Spleen (tissue), 11 donors: ENCODE measurements around the gene ATP10B. TPM values are rescaled to one million over a fixed set of nuclear protein-coding genes. Genes with fewer than 3 reads are reported as not detected.

Experiments
- DNase-seq: peaks from one replicate; pipeline ENCODE4 v3.0.0-alpha.2; 2020
- H3K27ac ChIP-seq, 8 donors: fragments of 200-600 bp; sonication (generic) in 7 of 8; 1 replicate in 4 of 8; 2 replicates in 4 of 8; pipeline versions ENCODE4 v1.5.0 to v1.8.0; 2016 to 2021; ENCODE audit warnings: inconsistent platforms in 4 of 8, mild to moderate bottlenecking in 4 of 8, moderate library complexity in 1 of 8
- H3K27me3 ChIP-seq, 7 donors: fragments of 200-600 bp; sonication (generic) in 6 of 7; replicated peaks in 1 of 7; 1 replicate in 4 of 7; 2 replicates in 3 of 7; pipeline versions ENCODE4 v1.5.0 to v1.8.0; 2016 to 2021; ENCODE audit warnings: inconsistent platforms in 3 of 7, mild to moderate bottlenecking in 1 of 7
- H3K36me3 ChIP-seq, 6 donors: fragments of 200-600 bp; sonication (generic) in 5 of 6; 1 replicate in 4 of 6; 2 replicates in 2 of 6; pipeline versions ENCODE4 v1.5.0 to v1.8.0; 2016 to 2021; ENCODE audit warnings: inconsistent platforms in 2 of 6
- H3K4me1 ChIP-seq, 6 donors: fragments of 200-600 bp; sonication (generic) in 5 of 6; 1 replicate in 3 of 6; 2 replicates in 3 of 6; pipeline versions ENCODE4 v1.5.0 to v1.8.0; 2016 to 2021; ENCODE audit warnings: inconsistent platforms in 3 of 6
- H3K4me3 ChIP-seq, 8 donors: fragments of 200-600 bp; sonication (generic) in 7 of 8; 1 replicate in 4 of 8; 2 replicates in 4 of 8; pipeline versions ENCODE4 v1.5.0 to v1.8.0; 2016 to 2021; ENCODE audit warnings: inconsistent platforms in 4 of 8, mild to moderate bottlenecking in 4 of 8, moderate library complexity in 2 of 8
- H3K9me3 ChIP-seq, 8 donors: fragments of 200-600 bp; sonication (generic) in 7 of 8; 1 replicate in 4 of 8; 2 replicates in 4 of 8; pipeline versions ENCODE4 v1.5.0 to v1.8.0; 2016 to 2021; ENCODE audit warnings: inconsistent platforms in 4 of 8
- POLR2A ChIP-seq, 3 donors: fragments of 450-650 bp; IDR thresholded peaks; one replicate each; pipeline ENCODE4 v1.5.1; 2017; ENCODE audit warnings: antibody characterized with exemption in 3 of 3, mild to moderate bottlenecking in 1 of 3
- POLR2AphosphoS5 ChIP-seq, 3 donors: sonication (generic); formaldehyde crosslinking; IDR thresholded peaks; one replicate each; pipeline ENCODE4 v1.5.1; 2017; ENCODE audit warnings: antibody characterized with exemption in 3 of 3
- whole genome bisulfite sequencing, 5 donors: extraction: QIAGEN DNeasy Blood & Tissue Kit in 3 of 5; methylation state at CpG; one replicate each; pipeline versions ENCODE4 v1.1.5 to v1.1.7; 2013 to 2018; 5-methylcytosine and 5-hydroxymethylcytosine counted together
- intact Hi-C: fragments of 100-400 bp; cut with DNase I; formaldehyde crosslinking; loops from one replicate; pipeline ENCODE4 v1.15.0; 2023; ENCODE audit warnings: low total_unique reads
- polyA plus RNA-seq, 3 donors: library from polyadenylated mRNA; stranded (reverse); fragments of 200-250 nt; gene quantifications; one replicate each; pipeline ENCODE4 v1.2.1, GENCODE V29; 2013
- total RNA-seq, 7 donors: library from RNA; depleted of rRNA in 3 of 7; stranded (reverse); fragments of >200 nt in 3 of 7; fragmentation: NEBNext Ultra II Directional in 4 of 7; extraction: Animal tissue kit (Norgen Biotek cat#: 25700) in 4 of 7; gene quantifications; one replicate each; pipeline versions ENCODE4 v1.1.0 to v1.2.1, GENCODE V29; 2016 to 2021
- TF ChIP-seq, protein P1 (sequence below), 11 experiments: fragments of 200-600 bp in 7 of 11; fragments of 450-650 bp in 4 of 11; sonication (generic) in 4 of 11; IDR thresholded peaks in 8 of 11; conservative IDR thresholded peaks in 3 of 11; 1 replicate in 7 of 11; 2 replicates in 4 of 11; pipeline versions ENCODE4 v1.4.0 to v1.8.0; 2016 to 2021; ENCODE audit warnings: antibody characterized with exemption in 11 of 11, inconsistent platforms in 4 of 11, mild to moderate bottlenecking in 1 of 11
- donor health status: healthy with polysubstance abuse.
- donor health status: DM: no; HTN: no; CAD: no; lungs with moderate emphysema.
- donor health status: DM: no; HTN: no; CAD: no.
- donor health status: Bipolar disorder and iron deficiency.
- donor health status: healthy.
- donor health status: DM: no; HTN: no; CAD: no.
- donor health status: DM: yes; HTN: yes; CAD: no.

Gene ATP10B
- total and polyA plus RNA-seq, 10 donors, result 0.06 TPM; not detected in 9

- Histone ChIP-seq H3K36me3 (no peaks in the 10 kb centered on the region), H3K9me3 (no peaks in the 10 kb centered on the region), H3K27ac (no peak overlapping the region), H3K4me3 (no peak overlapping the region), H3K4me1 (no peaks in the 10 kb centered on the region), H3K27me3 (no peaks in the 10 kb centered on the region)
- 92 to 100% (median 95%) methylated on average over 3 of the region's 3 CpGs for WGBS, 5 donors
- DNase-seq, result no peak
- intact Hi-C loops, result no loop called here
- TF ChIP-seq, protein P1, sequence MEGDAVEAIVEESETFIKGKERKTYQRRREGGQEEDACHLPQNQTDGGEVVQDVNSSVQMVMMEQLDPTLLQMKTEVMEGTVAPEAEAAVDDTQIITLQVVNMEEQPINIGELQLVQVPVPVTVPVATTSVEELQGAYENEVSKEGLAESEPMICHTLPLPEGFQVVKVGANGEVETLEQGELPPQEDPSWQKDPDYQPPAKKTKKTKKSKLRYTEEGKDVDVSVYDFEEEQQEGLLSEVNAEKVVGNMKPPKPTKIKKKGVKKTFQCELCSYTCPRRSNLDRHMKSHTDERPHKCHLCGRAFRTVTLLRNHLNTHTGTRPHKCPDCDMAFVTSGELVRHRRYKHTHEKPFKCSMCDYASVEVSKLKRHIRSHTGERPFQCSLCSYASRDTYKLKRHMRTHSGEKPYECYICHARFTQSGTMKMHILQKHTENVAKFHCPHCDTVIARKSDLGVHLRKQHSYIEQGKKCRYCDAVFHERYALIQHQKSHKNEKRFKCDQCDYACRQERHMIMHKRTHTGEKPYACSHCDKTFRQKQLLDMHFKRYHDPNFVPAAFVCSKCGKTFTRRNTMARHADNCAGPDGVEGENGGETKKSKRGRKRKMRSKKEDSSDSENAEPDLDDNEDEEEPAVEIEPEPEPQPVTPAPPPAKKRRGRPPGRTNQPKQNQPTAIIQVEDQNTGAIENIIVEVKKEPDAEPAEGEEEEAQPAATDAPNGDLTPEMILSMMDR (IDR thresholded peaks at IDR 0.05 in 8 of 11, conservative IDR thresholded peaks at IDR 0.05 in 3 of 11), result no peak
- TF ChIP-seq POLR2A (IDR thresholded peaks at IDR 0.05), result no peak
- TF ChIP-seq POLR2AphosphoS5 (IDR thresholded peaks at IDR 0.05), result no peak
Measured at GRCh38 chr5:160573318-160573717, 278.7 kb downstream of the ATP10B start.

- TF ChIP-seq, protein P1 (IDR thresholded peaks at IDR 0.05 in 8 of 11, conservative IDR thresholded peaks at IDR 0.05 in 3 of 11), result no peak
- TF ChIP-seq POLR2A (IDR thresholded peaks at IDR 0.05), result no peak
- TF ChIP-seq POLR2AphosphoS5 (IDR thresholded peaks at IDR 0.05), result no peak
- intact Hi-C loops, result no loop called here
- Histone ChIP-seq H3K36me3 (no peaks in the 10 kb centered on the region), H3K27me3 (no peaks in the 10 kb centered on the region), H3K27ac (no peak overlapping the region), H3K4me3 (no peak overlapping the region), H3K4me1 (no peaks in the 10 kb centered on the region), H3K9me3 (no peaks in the 10 kb centered on the region)
- DNase-seq, result no peak
- WGBS, 5 donors, result 70 to 79% (median 76%) methylated on average over 4 of the region's 4 CpGs
Measured at GRCh38 chr5:160567031-160567705, 284.8 kb downstream of the ATP10B start.

DNA sequence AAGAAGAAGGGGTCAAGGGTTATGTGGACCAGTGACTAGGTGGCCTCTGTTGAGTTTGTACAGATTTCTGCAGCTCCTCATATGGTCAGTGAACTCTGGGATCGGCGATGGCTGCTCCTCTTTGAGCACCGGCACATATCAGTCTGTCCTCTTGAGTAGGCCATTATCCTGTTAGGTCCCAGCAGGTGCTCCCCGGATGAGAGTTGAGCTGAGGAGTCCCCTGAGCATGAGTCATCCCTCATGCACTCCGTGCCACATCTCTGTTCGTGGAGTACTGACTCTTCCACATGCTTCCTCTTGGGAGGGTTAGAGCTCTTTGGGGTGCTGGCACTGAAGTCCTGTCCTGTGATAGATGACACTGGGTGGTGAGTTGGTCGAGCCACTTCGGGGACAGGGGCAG is 286.6 kb downstream of the ATP10B start:
- intact Hi-C loops, result no loop called here
- TF ChIP-seq POLR2A (IDR thresholded peaks at IDR 0.05) (no peak), POLR2AphosphoS5 (IDR thresholded peaks at IDR 0.05) (no peak)
- TF ChIP-seq, protein P1 (IDR thresholded peaks at IDR 0.05 in 8 of 11, conservative IDR thresholded peaks at IDR 0.05 in 3 of 11), result no peak
- 71 to 80% (median 74%) methylated on average over 8 of the region's 8 CpGs for WGBS, 5 donors

GRCh38 chr5:160556846-160557245 is 295.2 kb downstream of the ATP10B start:
- no peak for DNase-seq
- Histone ChIP-seq H3K9me3 (no peaks in the 10 kb centered on the region), H3K27ac (no peak overlapping the region), H3K36me3 (no peaks in the 10 kb centered on the region), H3K4me1 (no peaks in the 10 kb centered on the region), H3K27me3 (no peaks in the 10 kb centered on the region), H3K4me3 (no peak overlapping the region)
- TF ChIP-seq POLR2AphosphoS5 (IDR thresholded peaks at IDR 0.05) (no peak), POLR2A (IDR thresholded peaks at IDR 0.05) (no peak)
- TF ChIP-seq, protein P1 (IDR thresholded peaks at IDR 0.05 in 8 of 11, conservative IDR thresholded peaks at IDR 0.05 in 3 of 11), result no peak
- intact Hi-C loops, result no loop called here
- 78 to 84% (median 78%) methylated on average over 4 of the region's 4 CpGs for WGBS, 5 donors

More for the DNA sequence above, 286.6 kb downstream of the ATP10B start:
- H3K4me3 ChIP-seq, result no peak overlapping the region
- H3K27me3 ChIP-seq, result no peaks in the 10 kb centered on the region
- no peak overlapping the region for H3K27ac ChIP-seq
- H3K9me3 ChIP-seq, result no peaks in the 10 kb centered on the region
- DNase-seq, result no peak
- no peaks in the 10 kb centered on the region for H3K36me3 ChIP-seq
- H3K4me1 ChIP-seq, result no peaks in the 10 kb centered on the region
